Measurements from ENCODE around the gene SYNDIG1. TPM values are rescaled to one million over a fixed set of nuclear protein-coding genes. Genes with fewer than 3 reads are reported as not detected.

SYNDIG1 gene
- total RNA-seq, 4 donors from 2014 or later = not detected

- peaks cover 0 to 5% (median 0%) of the 10 kb centered on the region in 3 donors for H3K4me1 ChIP-seq
- no peak overlapping the region for H3K27ac ChIP-seq
- H3K9me3 ChIP-seq = no peaks in the 10 kb centered on the region
- H3K4me3 ChIP-seq = no peak overlapping the region
- intact Hi-C loops (cut with DNase I) = no loop called here
- no peak for TF ChIP-seq POLR2A (IDR thresholded peaks at IDR 0.05)
- TF ChIP-seq CTCF (IDR thresholded peaks at IDR 0.05) = no peak
- WGBS, 2 donors = 74 to 81% methylated on average over 4 to 8 of the region's 10 CpGs
- no peaks in the 10 kb centered on the region for H3K27me3 ChIP-seq
- no peak for DNase-seq
- no peaks in the 10 kb centered on the region for H3K36me3 ChIP-seq
Measured at GRCh38 chr20:24633521-24633920, 164.1 kb downstream of the SYNDIG1 start.

- 0 to 73% methylated on average over 1 to 5 of the region's 9 CpGs for WGBS, 2 donors
- TF ChIP-seq CTCF (IDR thresholded peaks at IDR 0.05) (no peak), POLR2A (IDR thresholded peaks at IDR 0.05) (no peak)
- Histone ChIP-seq H3K9me3 (no peaks in the 10 kb centered on the region), H3K4me3 (no peak overlapping the region), H3K27me3 (no peaks in the 10 kb centered on the region), H3K36me3 (no peaks in the 10 kb centered on the region), H3K4me1 (peaks cover 0 to 5% (median 0%) of the 10 kb centered on the region in 3 donors), H3K27ac (no peak overlapping the region)
- no peak for DNase-seq
- intact Hi-C loops (cut with DNase I) = no loop called here
Measured at GRCh38 chr20:24634855-24635254, 165.4 kb downstream of the SYNDIG1 start.

- DNase-seq = no peak
- Histone ChIP-seq H3K9me3 (no peaks in the 10 kb centered on the region), H3K4me1 (peaks cover 0 to 5% (median 0%) of the 10 kb centered on the region in 3 donors), H3K27me3 (no peaks in the 10 kb centered on the region), H3K4me3 (no peak overlapping the region), H3K36me3 (no peaks in the 10 kb centered on the region), H3K27ac (no peak overlapping the region)
- 74 to 94% methylated on average over 2 of the region's 2 CpGs for WGBS, 2 donors
- TF ChIP-seq CTCF (IDR thresholded peaks at IDR 0.05) = no peak
- no peak for TF ChIP-seq POLR2A (IDR thresholded peaks at IDR 0.05)
- intact Hi-C loops (cut with DNase I) = no loop called here
Measured at GRCh38 chr20:24636626-24637025, 167.2 kb downstream of the SYNDIG1 start.

GRCh38 chr20:24637087-24637486, 167.7 kb downstream of the SYNDIG1 start:
- 76% methylated on average over 3 of the region's 4 CpGs for WGBS, 2 donors
- Histone ChIP-seq H3K36me3 (no peaks in the 10 kb centered on the region), H3K27me3 (no peaks in the 10 kb centered on the region), H3K9me3 (no peaks in the 10 kb centered on the region), H3K4me1 (peaks cover 0 to 5% (median 0%) of the 10 kb centered on the region in 3 donors), H3K4me3 (no peak overlapping the region), H3K27ac (no peak overlapping the region)
- no peak for TF ChIP-seq POLR2A (IDR thresholded peaks at IDR 0.05)
- TF ChIP-seq CTCF (IDR thresholded peaks at IDR 0.05) = no peak
- DNase-seq = no peak
- intact Hi-C loops (cut with DNase I) = no loop called here

GRCh38 chr20:24637941-24638340, 168.5 kb downstream of the SYNDIG1 start:
- Histone ChIP-seq H3K4me3 (no peak overlapping the region), H3K27ac (no peak overlapping the region), H3K36me3 (no peaks in the 10 kb centered on the region), H3K9me3 (no peaks in the 10 kb centered on the region), H3K27me3 (no peaks in the 10 kb centered on the region), H3K4me1 (peaks cover 0 to 5% (median 0%) of the 10 kb centered on the region in 3 donors)
- TF ChIP-seq CTCF (IDR thresholded peaks at IDR 0.05) (no peak), POLR2A (IDR thresholded peaks at IDR 0.05) (no peak)
- no peak for DNase-seq
- 65 to 67% methylated on average over 2 to 6 of the region's 6 CpGs for WGBS, 2 donors
- intact Hi-C loops (cut with DNase I) = no loop called here
